Activated naive CD4-positive, alpha-beta T cell treated with anti-CD3 and anti-CD28 coated beads, Interleukin-2, amount 50 U/mL, for 72 hours (primary cell): Measurements from ENCODE around the gene CNRIP1. TPM values are rescaled to one million over a fixed set of nuclear protein-coding genes. Genes with fewer than 3 reads are reported as not detected.

Experiments used
- ATAC-seq, 2 donors: fragments of 150-1000 bp; cut with Tn5 transposase; 2 replicates each; pipeline ENCODE4 v1.10.0; 2021; ENCODE audit warnings: mild to moderate bottlenecking in 2 of 2, moderate library complexity in 2 of 2
- DNase-seq, 2 donors: peaks; one replicate each; pipeline ENCODE4 v3.0.0; 2021 to 2022; ENCODE audit warnings: low spot score in 2 of 2
- H3K27ac Mint-ChIP-seq, 2 donors: one replicate each; pipeline ENCODE4 v1.8.0; 2022; ENCODE audit warnings: mild to moderate bottlenecking in 2 of 2, mixed read lengths in 2 of 2
- H3K36me3 Mint-ChIP-seq, 2 donors: one replicate each; pipeline ENCODE4 v1.8.0; 2022; ENCODE audit warnings: mixed read lengths in 2 of 2
- H3K9me3 Mint-ChIP-seq, 2 donors: one replicate each; pipeline ENCODE4 v1.8.0; 2022; ENCODE audit warnings: mixed read lengths in 2 of 2
- total RNA-seq, 2 donors: library from RNA; stranded (reverse); gene quantifications; one replicate each; pipeline ENCODE4 v1.2.3, GENCODE V29; 2022

Gene CNRIP1
- total RNA-seq, 2 donors from 2014 or later: not detected

DNA sequence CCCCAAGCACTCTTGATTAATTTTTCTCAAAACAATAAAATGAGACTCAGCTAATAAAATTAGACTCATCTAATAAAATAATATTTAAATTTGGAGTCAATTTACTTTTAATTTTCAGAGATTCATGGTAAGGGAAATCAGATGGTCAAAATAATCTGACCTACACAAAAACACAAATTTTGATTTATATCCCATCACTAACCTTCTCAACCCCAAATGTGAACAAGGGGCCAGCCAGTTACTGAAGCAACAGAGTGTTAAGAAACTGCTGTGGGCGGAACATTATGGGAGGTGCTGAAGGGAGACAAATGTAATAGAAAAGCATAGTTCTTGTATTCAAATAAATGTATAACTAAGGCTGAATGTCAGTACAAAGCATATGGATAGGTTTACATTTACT, 39.0 kb downstream of the CNRIP1 start:
- ATAC-seq (no peak), DNase-seq (no peak)
- no peaks in the 10 kb centered on the region for H3K9me3 Mint-ChIP-seq
- no peaks in the 10 kb centered on the region for H3K36me3 Mint-ChIP-seq
- no peak overlapping the region for H3K27ac Mint-ChIP-seq

DNA sequence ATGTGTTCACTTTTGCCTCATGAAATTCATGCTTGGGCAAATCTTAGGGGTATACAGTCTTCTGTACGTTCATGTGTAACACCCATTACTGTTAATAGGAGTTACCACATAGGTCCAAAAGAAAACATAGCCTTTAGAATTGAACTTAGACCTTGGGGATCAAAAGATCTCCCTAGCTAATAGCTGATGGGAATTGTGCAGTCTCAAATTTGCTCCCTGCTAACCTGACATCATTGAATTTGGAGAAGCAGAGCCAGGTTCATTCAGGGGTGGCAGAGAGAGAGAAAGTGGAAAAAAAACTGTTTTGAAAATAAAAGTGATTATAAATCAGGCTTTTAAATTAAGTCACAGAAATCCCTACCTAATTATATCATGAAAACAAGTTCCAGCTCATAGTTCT, 39.4 kb downstream of the CNRIP1 start:
- ATAC-seq (no peak), DNase-seq (no peak)
- H3K27ac Mint-ChIP-seq: no peak overlapping the region
- H3K9me3 Mint-ChIP-seq: no peaks in the 10 kb centered on the region
- no peaks in the 10 kb centered on the region for H3K36me3 Mint-ChIP-seq

DNA sequence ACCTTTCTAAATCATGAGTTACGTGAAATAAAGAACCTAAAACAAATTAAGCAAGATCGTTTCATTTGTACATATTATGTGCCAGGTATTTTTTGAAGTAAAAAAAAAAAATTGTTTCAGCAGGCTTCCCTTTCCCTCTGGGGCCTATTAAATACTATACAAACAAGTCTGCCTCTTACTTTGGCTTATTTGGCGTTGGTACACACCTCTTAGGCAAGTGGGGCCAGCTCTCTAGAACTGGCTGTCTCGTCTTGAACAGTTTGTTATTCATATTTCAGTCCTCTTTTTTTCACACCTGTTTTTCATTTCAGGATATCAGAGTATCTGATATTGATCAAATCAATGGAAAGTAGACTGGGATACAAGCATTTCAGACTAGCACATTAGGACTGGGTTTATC, 40.1 kb downstream of the CNRIP1 start:
- DNase-seq: no peak
- Mint-ChIP-seq H3K36me3 (no peaks in the 10 kb centered on the region), H3K27ac (no peak overlapping the region), H3K9me3 (no peaks in the 10 kb centered on the region)
- no peak for ATAC-seq

DNA sequence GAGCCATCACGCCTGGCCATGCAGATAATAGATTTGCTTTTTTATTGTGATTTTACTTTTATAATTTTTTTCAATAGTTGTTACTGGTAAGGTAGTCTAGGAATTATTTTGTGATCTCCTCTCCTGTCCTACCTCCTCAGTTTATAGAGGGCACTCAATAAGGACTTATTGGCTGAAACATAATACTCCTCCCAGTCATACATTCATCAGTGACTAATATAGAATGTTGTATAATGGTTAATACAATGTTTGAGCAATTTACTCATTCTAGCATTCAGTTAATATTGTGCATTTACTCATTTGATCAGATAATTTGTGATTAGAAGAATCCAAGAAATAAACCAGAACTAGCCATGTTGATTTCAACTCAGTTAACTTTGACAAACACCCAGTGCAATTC, 41.6 kb downstream of the CNRIP1 start:
- ATAC-seq (no peak), DNase-seq (no peak)
- no peaks in the 10 kb centered on the region for H3K36me3 Mint-ChIP-seq
- H3K9me3 Mint-ChIP-seq: no peaks in the 10 kb centered on the region
- no peak overlapping the region for H3K27ac Mint-ChIP-seq

DNA sequence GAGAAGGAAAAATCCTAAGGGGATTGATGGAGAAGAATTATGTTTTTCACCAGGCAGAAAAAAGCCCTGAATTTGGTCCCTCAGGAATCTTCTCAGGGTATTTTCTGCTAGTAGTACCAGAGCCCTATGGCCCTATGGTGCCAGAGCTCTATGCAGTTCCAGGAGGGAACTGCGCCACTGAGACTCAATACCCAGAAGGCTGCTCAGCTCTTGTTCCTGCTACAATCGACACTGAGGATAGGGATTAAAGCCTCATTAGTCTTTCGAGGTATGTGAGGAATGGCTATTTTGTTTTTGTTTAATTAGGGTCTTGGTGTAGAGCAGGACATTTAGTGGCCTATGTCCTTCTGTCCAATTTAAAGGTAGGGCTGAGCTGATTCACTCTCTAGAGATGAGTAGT, 45.7 kb downstream of the CNRIP1 start:
- no peak for DNase-seq
- H3K36me3 Mint-ChIP-seq: no peaks in the 10 kb centered on the region
- no peak for ATAC-seq
- H3K9me3 Mint-ChIP-seq: no peaks in the 10 kb centered on the region
- H3K27ac Mint-ChIP-seq: no peak overlapping the region

DNA sequence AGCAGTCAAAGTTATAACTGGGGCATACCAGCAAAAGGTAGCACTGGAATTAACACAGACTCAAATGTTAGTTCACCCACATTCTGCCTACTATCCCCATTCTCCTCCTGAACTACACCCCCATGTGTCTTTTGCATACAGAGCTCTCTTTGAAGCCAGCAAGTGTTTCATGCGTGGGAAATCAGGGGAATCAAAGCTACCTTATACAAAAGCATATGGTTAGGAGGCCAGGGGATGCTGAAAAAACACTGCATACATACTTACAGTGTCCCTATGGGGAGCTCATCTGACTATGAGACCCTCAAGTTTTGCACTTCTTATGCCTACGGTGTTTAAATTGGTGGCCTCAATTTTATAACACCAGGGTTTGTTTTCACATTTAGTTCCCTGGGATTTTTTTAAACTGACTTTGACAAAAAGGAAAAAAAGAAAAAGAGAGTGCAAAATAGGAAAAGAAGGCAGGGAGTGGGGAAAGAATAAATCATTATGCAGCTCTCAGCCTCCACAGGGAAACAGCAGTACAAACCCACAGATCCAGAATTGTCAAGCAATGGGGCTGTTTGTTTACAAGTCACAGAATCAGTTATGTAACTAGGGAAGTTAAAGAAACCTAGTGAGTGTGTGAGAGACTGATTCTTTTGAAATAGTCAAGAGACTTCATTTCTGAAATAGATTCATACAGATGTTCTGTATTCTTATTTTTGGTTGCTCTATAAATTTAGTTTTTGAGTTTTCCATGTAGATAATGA, 47.3 kb downstream of the CNRIP1 start:
- no peak overlapping the region for H3K27ac Mint-ChIP-seq
- no peak for DNase-seq
- H3K9me3 Mint-ChIP-seq: no peaks in the 10 kb centered on the region
- ATAC-seq: no peak
- no peaks in the 10 kb centered on the region for H3K36me3 Mint-ChIP-seq

DNA sequence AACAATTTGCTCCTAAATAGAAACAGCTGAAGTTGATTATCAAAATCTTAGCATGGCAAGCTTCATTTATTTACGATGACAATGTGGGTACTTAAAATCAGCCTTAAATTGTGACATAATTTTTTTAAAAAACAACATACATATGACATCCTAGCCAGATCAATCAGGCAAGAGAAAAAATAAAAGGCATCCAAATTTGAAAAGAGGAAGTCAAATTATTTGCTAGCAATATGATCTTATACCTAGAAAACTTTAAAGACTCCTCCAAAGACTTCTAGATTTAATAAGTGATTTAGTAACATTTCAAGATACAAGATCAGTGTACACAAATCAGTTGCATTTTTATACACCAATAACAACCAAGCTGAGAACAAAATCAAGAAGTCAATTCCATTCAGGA, 53.1 kb downstream of the CNRIP1 start:
- ATAC-seq: no peak
- no peaks in the 10 kb centered on the region for H3K36me3 Mint-ChIP-seq
- H3K9me3 Mint-ChIP-seq: no peaks in the 10 kb centered on the region
- H3K27ac Mint-ChIP-seq: no peak overlapping the region
- DNase-seq: no peak

DNA sequence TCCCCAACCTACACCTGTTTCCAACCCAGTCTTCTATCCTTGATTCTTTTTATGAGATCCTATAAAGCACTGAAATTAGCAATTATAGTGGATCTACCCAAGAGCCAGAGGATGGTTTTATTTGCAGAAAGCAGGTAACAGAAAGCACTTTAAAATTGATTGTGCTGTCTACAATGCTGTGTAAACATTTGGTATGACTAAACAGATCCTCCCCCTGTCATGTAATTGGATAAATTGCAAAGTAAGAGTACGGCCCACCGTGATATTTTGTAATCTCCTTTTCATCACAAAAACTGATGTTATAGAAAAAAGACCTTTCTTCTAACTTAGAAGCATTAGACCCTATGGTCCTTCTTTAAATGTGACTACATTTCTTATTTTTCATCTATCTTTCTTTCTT, 56.1 kb downstream of the CNRIP1 start:
- no peak overlapping the region for H3K27ac Mint-ChIP-seq
- no peaks in the 10 kb centered on the region for H3K9me3 Mint-ChIP-seq
- no peak for ATAC-seq
- no peaks in the 10 kb centered on the region for H3K36me3 Mint-ChIP-seq
- DNase-seq: no peak

DNA sequence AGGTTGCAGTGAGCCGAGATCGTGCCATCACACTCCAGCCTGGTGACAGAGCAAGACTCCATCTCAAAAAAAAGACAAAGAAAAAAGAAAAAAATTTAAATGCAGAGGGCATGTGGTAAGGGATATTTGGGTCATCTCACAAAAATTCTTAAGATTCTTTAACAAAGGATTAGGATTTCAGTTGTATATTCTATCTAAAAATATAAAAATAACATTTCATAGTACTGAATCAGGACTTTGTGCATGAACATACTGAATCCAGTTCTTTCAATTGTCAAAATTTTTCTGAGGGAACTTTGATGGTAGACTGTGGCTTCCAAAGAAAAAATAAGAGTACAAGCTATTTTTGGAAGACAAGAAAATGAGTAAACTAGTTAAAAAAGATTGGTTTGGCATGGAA, 60.9 kb downstream of the CNRIP1 start:
- no peaks in the 10 kb centered on the region for H3K9me3 Mint-ChIP-seq
- no peak for ATAC-seq
- H3K36me3 Mint-ChIP-seq: no peaks in the 10 kb centered on the region
- no peak for DNase-seq
- no peak overlapping the region for H3K27ac Mint-ChIP-seq

DNA sequence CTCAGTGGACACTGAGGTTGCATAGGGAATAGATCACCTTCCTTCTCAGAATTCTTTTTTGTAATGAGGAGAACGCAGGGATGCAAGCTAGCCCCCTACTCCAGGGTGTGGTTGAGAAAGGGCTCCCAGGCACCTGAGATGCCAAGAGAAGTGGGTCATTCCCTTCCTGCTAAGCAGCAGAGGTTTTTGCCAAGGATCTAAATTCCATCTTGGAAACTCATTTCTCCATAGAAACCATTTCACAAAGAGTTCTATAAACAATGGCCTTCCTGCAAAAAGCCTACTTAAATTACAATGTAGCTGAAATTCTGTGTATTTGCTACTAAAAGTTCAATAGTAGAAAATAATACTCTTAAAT, 63.7 kb downstream of the CNRIP1 start:
- Mint-ChIP-seq H3K27ac (peak overlapping the region in 1 of 2 donors; percentile 44), H3K9me3 (no peaks in the 10 kb centered on the region), H3K36me3 (peaks cover 6 to 14% of the 10 kb centered on the region in 2 donors)
- ATAC-seq (no peak), DNase-seq (no peak)

DNA sequence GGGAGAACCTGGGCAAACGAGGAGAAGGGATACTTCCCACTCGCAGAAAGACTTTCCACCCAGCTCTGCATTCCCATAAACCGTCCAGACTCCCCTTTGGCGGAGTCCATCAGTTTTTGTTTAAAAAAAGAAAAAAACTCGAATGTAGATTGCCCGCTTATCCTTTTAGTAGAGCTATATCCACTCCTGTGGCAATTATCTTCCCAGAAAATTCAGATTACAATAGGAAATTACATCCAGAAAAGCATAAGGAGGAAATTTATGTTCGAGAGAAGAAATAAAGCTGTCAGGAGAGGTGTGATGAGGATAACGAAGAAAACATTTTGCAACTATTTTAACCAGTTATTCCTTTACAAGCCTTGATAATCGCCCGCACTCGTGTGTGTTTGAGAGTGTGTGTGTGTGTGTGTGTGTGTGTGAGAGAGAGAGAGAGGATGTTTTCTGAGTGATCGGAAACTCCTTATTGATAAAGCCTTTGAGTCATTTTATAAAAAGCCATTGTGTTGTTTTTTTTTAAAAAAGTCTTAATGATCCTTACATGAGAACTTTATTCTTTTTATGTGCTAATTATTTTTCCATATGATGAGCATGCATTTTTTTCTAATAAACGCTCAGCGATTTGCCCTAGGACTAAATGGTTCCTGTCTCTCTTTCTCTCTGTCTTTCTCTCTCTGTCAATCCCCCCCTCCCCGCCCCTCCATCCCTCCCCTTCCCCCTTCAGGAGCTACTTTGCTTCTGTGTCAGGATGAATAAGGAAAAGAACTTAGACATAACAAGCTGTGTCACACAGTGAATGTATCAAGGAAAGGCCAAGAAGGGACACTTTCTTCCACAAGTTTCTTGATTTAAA, 66.3 kb downstream of the CNRIP1 start:
- ATAC-seq (no peak), DNase-seq (peak in 1 of 2 donors; percentile 26)
- peak overlapping the region; percentile 97 to 98 for H3K27ac Mint-ChIP-seq
- H3K36me3 Mint-ChIP-seq: peaks cover 19 to 28% of the 10 kb centered on the region in 2 donors
- H3K9me3 Mint-ChIP-seq: no peaks in the 10 kb centered on the region

DNA sequence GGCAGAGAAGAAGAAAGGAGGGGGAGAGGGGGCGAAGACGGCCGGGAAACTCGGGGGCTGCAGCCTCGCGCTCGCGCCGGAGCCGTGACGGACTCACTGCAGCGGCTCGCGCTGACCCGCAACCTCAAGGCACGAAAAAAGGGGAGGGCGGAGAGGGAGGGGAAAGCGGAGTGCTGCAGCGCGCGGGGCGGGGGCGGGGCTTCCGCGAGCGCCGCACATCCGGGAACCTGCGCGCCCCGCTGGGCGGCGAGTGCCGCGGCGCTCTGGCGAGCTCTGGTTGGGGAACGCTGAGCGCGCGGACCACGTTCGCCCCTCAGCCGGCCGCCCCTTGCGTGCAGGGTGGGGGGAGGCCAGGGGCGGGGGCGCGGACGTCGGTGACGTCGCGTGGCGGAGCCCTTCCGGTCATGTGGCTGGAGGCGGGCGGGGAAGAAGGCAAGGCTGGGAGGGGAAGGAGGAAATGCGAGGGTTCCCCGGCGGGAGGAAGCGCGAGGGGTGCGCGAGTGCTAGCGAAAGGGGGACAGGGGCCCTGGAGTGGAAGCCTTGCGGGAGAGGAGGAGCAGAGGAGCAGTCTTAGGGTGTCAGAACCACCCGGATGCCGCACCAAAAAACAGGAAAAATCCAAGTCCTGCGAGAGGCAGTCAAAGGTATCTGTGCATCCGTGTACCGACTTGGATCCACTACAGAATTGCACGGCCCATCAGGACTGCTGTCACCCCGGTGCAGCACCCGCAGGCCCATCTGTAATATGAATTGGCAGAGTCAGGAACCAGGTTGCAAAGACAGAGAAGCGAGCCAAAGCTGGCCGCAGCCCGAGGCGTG, 67.1 kb downstream of the CNRIP1 start, which contains the start of gene PPP3R1:
Gene PPP3R1, minus strand, starts transcription at position 133 of the 819 bp plus-strand sequence. CDS start 405 bp downstream, outside the sequence.
- peaks cover 19 to 28% of the 10 kb centered on the region in 2 donors for H3K36me3 Mint-ChIP-seq
- ATAC-seq: peak; percentile 87 to 90
- no peaks in the 10 kb centered on the region for H3K9me3 Mint-ChIP-seq
- peak; percentile 91 to 96 for DNase-seq
- peak within 1 kb of the TSS; percentile 97 to 99 for H3K27ac Mint-ChIP-seq

DNA sequence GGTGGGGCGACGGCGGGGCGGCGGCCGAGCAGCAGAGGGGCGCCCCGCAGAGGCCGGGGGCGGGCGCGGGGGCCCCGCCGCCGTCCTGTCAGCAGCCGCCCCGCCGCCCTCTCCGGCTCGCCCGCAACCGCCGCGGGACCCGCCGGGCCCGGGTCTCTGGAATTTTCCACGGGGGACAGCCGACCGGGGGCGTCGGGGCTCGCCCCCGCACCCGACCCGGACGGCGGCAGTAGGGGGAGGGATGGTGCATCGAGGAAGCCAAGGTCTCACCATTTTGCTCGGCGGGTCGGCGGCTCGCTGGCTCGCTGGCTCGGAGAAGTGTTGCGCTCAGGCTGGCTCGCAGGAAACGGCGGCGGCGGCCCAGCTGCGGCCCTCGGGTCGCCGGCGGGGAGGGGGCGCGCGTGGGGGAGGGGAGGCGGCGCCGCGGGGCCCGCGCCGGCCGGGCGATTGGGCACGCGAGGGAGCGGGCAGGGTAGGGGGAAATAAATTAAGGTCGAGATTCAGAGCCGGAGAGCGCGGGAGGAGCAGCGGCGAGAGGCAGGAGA, 67.8 kb downstream of the CNRIP1 start:
- DNase-seq (peak; percentile 41 to 69), ATAC-seq (peak; percentile 3 to 9)
- peaks cover 19 to 28% of the 10 kb centered on the region in 2 donors for H3K36me3 Mint-ChIP-seq
- H3K27ac Mint-ChIP-seq: peak overlapping the region; percentile 93 to 97
- H3K9me3 Mint-ChIP-seq: no peaks in the 10 kb centered on the region

DNA sequence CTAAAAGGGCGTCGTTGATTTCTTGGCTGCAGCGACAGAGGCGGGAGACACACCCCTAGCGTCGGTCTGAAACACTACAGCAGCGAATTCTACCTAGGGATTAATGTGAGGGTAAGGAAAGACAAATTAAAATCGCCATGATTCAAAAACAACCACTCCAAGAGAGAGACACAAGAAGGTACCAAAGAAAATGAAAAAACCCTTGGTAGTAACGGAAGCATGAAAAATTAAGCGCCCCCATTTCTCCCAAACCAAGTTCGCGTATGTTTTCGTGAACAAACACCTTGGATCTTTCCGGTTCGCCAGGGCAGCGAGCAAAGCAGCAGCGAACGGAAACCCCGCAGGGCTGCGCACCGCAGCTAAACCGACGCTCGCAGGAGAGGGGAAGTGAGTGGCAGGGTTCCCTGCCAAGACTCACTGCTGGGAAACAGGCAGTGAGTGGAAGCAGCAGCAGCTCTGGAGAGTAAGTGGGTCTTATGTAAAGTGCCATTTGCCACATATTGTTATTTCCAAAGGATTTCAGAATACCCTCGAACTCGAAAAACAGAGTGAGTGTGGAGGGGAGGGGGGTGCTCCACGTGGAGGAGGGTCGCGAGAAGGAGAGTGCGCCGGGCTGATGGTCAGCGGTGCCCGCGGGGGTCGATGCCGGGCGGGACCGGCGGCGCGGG, 68.4 kb downstream of the CNRIP1 start:
- Mint-ChIP-seq H3K36me3 (peaks cover 19 to 28% of the 10 kb centered on the region in 2 donors), H3K9me3 (no peaks in the 10 kb centered on the region), H3K27ac (peak overlapping the region; percentile 97 to 99)
- ATAC-seq (peak; percentile 56 to 63), DNase-seq (peak; percentile 65 to 71)

DNA sequence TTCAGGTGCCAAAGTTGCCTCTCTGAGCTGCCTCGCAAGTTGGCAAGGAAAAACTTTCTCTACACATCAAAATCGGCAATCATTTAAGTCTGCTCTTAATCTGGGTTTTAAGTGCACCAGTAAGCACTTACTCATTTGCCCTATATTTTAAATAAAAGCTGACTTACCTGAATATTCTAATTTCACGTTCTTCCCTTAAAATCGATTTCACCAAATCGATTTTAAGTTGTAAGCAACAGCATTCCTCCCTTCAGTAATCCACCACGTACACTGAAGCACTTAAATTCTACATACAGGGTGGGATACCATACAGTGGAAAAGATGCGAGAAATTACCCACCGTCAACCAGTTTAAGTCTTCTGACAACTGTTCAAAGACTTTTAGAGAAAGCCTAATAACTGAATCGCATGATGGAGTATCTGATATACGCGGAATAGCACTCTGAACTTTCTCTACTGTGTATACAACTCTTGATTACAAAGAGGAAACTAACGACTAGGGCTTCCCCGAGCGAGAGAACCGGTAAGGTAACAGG, 69.0 kb downstream of the CNRIP1 start:
- ATAC-seq (peak in 1 of 2 donors; percentile 4), DNase-seq (no peak)
- peaks cover 19 to 28% of the 10 kb centered on the region in 2 donors for H3K36me3 Mint-ChIP-seq
- H3K9me3 Mint-ChIP-seq: no peaks in the 10 kb centered on the region
- peak overlapping the region; percentile 97 to 99 for H3K27ac Mint-ChIP-seq

DNA sequence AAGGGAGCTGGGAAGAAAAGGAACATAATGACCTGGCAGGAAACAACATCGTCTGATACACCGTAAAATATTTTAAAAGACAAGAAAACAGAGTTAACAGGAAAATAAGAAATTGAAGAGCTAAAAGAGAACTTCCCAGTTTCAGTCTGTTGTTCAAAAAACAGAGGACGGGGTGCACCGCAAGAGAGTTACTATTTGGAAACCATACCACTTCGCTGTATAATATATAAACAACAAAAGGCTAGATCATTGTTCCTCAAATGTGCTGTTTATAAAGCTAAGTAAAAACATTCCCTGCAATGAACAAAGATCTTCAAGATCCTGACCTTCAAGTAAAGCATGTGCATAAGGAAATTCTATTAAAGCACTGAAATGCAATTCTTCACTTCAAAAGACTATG, 69.6 kb downstream of the CNRIP1 start:
- Mint-ChIP-seq H3K27ac (peak overlapping the region; percentile 97 to 99), H3K36me3 (peaks cover 19 to 28% of the 10 kb centered on the region in 2 donors)

More for the DNA sequence above, 69.6 kb downstream of the CNRIP1 start:
- ATAC-seq: no peak
- H3K9me3 Mint-ChIP-seq: no peaks in the 10 kb centered on the region
- no peak for DNase-seq
